ENCODE data around the gene DDX25.
A peak's percentile ranks its signal among the peaks of the same experiment; 100 is the strongest.

DDX25 gene

DNA sequence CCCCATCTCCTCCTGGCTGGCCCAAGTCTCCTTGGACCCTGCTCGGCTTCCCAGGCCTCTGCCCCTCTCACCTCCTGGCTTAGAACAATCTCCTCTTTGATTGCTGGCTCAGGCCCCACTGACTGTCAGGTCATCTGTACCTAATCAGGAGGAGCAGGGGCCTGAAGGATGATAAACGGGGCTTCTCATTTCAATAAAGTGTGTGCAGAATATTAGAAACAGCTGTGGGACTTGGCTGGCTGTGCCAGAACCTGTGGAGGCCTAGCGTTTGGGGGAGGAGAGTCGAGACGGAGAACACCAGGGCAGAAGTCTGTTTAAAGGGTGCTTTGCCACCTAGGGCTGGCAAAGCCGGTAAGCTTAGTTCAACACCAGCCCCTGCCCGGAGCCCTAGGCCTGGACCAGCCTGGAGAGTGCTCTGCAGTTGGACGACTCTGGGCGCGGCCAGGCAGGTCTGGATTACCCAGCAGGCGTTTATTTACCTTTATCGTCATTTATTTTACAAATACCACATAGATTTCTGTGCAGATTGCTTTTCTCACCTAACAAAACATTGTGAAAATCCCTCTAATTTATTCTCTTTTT is 31.4 kb downstream of the DDX25 start:
- no peak for DNase-seq (ENCODE audit: low spot score)

DNA sequence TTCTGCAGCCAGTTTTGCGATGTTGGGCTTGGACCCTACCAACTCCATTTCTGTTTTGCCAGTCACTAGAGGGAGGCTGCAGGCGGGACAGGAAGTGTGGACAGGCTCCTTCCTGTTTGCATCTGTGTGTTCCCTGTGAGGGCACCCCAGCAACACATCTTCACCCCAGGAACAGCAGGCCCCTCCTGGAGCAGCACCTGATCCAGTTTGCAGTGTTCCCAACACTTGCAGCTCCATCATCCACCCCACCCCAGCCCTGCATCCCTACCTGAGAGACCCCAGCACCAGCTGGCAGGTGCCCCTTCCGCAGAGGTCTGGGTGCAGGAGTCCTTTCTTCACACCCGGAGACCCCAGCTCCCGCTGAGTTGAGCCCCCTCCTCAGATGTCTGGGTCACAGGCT is 34.1 kb downstream of the DDX25 start:
- no peak for DNase-seq (ENCODE audit: low spot score)

DNA sequence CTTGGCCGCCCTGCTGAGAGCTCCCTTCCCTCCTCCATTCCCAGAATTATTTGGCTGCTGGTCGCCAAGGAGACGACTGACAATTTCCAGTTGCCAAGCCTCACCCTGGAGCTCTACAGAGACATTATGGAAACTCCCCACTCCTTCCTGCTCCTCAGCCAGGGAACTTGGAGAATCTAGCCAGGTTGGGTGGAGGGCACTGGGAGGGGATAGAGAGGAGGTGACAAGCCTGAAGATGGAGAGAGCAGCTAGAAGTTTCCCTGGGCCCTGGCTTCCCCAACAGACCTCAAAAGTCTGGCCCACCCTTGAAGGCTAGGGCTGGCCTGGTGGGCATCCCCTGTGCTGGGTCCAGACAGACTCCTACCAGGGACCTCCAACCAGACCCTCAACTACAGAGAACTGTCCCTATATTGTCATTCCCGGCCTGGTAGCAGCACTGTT is 34.8 kb downstream of the DDX25 start:
- no peak for DNase-seq (ENCODE audit: low spot score)

DNA sequence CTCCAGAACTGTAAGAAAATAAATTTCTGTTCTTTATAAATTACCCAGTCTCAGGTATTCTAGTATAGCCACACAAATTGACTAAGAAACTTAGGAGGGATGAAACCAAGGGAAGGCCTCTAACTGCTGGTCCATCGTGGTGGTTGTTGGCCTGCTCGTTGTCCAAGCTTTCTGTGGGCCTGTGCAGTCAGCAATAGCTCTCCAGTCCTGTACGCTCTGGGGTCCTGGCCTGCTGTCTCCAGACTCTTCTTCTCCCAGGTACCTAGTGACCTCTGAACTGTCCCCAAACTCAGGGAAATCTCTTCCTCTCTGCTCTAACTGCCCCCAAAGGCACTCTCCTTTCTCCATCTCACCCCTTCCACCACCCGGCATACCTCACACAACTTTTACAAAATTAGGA is 35.8 kb downstream of the DDX25 start:
- DNase-seq (ENCODE audit: low spot score) = no peak

DNA sequence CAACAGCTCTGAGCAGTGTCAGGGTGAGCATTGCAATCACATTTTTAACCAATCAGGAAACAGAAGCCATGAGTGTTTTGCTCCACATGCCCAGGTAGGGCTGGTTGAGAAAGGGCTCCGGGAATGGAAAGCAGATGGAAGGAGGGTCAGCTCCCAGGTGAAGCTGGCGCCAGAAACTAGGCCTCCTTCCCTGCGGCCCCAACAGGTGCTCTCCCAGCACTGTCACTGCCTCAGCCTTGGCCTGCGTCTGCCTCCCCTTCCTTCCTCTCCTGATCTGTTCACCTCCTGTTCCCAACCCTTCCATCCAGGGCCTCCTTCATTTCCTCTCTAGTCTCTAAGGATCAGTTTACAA is 36.9 kb downstream of the DDX25 start:
- no peak for DNase-seq (ENCODE audit: low spot score)

DNA sequence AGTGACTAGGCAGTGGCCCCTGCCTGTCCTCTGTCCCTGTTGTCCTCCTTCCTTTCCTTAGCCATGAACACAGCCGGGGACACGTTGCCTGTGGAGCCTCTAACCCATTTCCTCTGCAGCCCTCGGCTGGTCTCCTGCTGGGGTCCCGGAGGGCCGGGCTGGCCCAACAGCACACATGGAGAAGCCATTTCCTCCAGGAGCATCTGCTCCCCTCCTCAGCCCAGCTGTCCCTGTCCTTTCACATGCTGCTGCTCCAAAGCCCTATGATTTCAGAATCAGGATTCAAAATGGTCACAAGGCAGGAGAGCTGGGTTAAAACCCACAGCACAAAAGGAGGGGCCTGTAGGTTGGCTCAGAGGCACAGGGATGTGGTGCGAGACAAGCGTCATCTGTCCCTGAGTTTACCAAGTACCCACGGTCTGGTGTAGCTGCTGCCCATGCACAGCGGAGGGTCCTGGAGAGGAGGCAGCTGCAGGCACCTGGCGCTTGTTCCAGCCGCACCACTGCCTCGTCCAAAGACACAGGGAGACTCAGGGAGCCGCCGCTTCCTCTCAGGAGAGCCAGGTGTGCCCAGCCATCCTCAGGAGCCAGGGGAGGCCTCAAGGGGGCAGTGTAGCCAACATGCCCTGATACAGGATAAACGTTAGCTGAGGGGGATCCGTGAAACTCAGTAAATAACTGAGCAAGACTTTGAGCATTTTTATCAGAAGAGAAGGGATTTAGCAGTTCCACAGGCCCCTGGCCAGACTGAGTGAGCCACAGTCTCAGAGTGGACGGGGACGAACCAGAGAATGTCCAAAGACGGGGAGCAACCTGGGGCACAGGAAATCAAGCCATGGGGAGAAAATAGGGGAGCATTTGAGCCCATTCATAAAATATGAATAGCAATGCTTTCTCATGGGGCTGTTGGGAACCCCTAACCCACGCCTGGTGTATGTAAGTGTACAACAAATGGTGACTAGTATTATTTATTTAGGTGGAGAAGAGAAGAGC is 37.6 kb downstream of the DDX25 start:
- DNase-seq (ENCODE audit: low spot score) = peak; percentile 19

DNA sequence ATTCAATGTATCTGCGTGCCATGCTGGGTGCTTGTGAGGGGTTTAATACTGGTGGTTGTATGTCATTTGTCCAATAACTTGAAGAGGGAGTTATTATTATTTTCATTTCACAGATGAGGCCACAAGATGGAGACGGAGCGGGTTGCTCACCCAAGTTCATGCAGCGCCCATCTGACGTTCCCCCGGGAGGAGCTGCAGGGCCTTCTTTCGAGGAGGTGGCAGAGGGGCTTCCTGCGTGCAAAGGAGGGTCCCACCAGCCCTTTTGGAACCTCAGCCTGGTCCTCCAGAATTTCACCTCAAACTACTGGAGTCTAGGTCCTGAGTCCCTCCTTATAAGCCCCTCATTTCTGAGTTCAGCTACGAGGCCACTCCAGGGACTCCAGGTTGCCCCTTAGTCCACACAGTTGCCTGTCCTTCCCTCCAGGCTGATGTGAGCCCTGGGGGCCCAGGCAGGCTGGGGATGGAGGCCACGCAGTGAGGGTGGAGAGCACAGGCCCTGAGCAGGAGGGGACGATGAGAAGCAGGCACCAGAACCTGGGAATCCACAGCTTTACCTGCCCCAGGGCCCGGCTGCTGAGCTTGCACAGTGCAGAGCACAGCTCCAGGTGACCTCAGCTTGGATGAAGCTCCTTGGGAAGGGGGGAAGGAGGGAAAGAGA is 38.6 kb downstream of the DDX25 start:
- DNase-seq (ENCODE audit: low spot score) = no peak

DNA sequence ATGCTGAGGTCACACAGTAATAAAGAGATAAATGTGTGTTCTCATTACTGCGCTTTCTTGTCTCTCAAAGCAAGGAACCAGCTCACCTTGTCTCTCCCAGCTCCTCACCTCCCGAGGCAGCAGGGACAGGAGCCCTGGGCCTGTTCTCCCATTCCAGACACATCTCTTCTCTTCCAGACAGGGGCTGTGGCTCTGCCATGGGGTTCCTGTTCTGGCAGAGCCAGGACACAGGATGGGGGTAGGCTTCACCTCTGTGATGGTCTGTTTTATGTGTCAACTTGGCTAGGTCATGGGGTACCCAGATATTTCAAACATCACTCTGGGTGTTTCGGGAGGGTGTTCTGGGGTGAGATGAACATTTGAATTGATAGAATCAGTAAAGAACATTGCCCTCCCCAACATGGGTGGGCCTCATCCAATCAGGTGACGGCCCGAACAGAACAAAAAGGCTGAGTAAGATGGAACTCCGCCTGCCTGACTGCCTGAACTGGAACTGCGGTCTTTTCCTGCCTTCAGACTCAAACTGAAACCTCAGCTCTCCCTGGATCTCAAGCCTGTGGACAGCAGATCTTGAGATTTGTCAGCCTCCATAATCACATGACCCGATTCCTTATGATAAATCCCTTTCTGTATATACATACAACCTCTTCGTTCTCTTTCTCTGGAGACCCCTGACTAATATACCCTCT is 39.5 kb downstream of the DDX25 start:
- no peak for DNase-seq (ENCODE audit: low spot score)

DNA sequence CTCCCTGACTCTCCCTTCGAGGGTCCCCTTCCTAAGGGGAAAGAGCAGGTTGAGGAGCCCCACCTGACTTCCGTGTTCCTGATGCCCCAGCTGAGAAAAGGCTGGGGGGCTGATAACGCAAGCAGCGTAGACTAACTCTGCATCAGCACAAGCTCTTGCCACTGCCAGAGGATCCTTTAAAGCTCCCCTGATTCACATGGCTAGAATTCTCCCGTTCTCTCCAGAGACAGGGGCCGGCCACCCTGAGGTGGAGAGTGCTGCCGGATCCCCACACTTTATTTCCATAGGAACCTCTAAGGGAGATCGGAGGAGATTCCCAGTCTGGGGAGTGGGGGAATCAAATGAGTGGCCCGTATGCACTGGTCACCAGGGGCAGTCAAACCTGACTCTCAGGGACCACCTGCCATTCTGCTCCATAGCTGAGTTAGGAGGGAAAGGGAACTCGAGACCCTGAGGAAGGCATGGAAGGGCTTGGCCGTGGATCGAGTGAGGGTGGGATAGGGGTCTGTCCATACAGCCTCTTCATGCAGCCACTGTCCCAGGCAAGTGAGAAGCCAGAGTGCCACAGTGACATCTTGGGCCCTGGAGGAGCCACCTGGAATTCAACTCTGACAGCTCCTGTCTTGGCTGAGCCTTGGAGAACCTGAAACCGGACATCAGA is 40.2 kb downstream of the DDX25 start:
- no peak for DNase-seq (ENCODE audit: low spot score)

DNA sequence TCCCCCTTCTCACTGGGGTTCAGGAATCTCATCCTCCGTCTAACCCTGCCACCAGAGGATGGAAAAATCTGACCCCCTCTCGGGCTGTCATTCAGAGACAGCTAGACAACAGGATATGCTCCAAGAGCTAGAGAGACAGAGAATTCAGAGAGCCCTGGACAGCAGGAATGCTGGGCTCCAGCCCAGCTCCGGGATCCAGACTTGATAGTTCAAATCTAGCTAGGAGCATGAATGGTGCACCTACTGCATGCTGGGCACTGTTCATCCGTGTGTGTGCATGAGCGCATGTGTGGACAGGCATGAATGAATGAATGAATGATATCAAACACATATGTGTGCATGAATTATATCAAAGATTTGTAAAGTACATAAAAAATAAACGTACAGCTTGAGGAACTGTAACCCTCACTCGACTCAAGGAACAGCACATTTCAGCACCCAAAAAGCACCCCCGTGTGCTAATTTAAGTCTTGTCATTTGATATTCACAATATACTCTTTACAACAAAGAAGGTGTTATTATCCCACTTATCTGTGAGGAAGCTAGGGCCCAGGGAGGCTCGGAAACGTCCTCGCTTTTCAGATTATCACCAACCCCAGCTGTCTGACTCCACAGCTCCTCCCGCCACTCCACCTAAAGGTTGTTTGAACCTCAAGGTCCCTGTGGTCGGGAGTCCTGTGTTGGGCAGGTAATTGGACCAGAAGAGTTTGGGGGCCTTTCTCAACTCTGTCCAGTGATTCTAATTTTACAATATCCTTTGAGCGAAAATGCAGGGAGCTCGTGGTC is 40.9 kb downstream of the DDX25 start:
- no peak for DNase-seq (ENCODE audit: low spot score)

DNA sequence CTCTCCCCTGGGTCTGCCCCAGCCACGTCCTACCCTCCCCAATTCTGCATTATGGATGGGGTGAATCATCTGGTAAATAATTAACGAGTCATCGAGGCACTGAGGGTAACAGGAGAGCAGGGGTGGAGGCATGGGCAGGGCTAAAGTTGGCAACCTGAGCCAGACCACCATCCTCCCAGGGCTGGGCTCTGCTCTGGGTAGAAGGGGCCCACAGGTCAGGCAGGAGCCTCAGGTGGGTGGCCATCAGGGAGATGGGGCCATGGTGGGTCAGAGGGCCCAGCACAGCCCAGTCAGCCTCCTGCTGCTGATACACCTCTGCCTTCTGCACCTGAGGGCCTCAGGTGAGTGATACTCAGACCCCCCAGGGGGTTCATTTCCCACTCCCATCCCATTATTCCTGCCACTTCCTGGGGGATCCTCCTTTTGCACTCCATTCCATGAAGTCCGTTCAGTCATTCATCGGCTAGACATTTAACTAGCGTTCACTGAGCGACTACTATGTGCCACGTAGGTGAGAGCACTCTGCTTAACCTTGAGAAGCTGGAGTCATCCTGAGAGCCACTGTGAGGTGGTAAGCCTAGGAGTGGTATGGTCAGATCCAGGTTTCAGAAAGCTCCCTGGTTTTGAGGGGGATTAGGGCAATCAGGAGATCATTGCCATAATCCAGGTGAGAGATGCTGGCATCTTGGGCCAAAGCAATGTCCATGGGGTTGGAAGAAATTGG is 41.7 kb downstream of the DDX25 start, which contains the start of gene VSIG10L2:
Gene VSIG10L2, plus strand, starts transcription at position 248 of the 724 bp plus-strand sequence. Its CDS starts 12 bp downstream, at position 260.
- DNase-seq (ENCODE audit: low spot score) = no peak

DNA sequence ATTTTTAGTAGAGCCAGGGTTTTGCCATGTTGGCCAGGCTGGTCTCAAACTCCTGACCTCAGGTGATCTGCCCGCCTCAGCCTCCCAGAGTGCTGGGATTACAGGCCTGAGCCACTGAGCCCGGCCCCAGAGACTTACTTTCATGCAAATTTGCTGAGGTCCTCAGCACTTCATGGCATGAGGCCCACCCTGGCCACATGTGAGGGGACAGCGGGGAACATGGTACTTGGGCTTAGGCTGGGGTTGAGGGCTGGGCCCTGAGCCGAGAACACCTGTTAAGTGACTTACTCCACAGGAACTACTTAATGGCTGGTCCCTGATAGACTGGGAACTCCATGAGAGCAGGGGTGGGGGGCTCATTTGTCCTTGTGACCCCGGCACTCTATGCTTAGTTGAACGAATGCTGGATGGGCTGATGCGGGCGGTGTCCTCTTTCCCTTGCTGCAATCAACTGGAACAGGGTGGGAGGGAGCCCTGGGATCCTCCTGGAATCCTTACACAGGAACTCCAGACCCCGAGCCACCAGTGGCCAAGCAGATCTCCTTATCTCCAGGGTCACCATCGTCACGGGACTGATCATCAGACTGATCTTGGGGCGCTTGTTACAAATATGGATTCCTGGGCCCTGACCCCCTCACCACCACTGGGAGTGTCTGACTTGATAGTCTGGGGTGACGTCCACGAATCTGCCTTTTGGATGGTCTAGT is 42.6 kb downstream of the DDX25 start:
- DNase-seq (ENCODE audit: low spot score) = no peak

DNA sequence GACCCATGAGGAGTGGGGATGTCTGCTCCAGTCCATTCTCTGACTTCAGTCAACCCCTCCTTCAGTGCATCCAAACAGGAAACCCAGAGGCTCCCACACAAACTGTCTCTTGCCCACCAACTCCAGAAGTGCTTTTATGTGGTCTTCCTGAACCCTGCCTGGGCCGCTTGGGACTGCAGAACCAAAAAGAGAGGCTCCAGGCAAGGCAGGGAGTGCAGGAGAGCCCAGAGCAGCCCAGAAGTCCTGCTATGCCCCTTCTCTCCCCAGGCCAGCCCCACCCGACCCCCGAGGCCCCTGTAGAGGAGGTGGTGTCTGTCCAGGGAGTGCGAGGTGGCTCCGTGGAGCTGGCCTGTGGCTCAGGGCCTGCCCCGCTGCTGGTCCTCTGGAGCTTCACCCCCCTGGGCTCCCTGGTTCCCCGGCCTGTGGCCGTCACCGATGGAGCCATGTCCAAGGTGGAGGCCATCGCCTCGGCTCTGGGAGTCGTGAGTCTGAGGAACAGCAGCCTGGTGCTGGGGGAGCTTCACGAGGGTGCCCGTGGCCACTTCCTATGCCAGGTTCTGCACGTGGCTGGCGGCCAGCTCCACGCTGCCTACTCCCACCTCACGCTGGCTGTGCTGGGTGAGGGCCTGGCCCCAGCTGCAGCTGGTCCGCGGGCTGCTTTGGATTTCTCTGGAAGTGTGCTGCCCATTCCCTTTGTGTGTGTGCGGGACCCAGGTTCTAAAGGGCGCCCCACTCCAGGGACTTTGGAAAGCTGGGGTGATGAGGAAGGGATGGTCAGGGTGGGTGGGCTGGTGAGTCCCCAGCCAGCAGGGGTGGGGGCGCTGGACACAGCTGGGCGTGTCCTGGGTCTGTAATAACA is 43.3 kb downstream of the DDX25 start:
- DNase-seq (ENCODE audit: low spot score) = no peak

DNA sequence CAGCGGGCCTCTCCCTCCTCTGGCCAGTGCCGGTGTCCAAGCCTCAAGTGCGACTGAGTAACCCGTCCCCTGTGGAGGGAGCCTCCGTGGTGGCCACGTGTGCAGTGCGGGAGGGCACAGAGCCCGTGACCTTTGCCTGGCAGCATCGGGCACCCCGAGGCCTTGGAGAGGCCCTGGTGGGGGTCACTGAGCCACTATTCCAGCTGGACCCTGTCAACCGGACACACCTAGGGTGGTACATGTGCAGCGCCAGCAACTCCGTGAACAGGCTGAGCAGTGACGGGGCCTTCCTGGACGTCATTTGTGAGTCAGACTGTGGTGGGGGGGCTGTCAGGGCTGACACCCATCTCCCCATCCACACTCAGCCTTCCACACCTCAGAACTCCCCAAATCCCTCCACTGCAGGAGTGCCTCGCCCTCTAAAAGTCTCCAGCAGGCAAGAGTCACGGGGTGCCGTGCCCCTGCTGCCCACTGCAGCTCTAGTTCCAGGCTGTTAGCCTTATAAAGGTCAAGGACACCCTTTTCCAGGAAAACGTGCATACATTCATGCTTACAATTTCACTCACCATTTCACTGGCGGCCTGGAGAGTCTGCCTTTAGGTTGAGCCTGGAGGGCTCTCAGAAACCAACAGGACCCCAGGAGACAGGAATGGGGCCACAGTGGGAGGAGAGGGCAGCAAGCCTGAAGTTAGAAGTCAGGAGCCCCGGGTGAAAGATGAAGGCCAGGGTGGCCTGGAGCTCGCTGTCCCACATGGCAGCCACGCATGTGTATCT is 44.2 kb downstream of the DDX25 start:
- no peak for DNase-seq (ENCODE audit: low spot score)

DNA sequence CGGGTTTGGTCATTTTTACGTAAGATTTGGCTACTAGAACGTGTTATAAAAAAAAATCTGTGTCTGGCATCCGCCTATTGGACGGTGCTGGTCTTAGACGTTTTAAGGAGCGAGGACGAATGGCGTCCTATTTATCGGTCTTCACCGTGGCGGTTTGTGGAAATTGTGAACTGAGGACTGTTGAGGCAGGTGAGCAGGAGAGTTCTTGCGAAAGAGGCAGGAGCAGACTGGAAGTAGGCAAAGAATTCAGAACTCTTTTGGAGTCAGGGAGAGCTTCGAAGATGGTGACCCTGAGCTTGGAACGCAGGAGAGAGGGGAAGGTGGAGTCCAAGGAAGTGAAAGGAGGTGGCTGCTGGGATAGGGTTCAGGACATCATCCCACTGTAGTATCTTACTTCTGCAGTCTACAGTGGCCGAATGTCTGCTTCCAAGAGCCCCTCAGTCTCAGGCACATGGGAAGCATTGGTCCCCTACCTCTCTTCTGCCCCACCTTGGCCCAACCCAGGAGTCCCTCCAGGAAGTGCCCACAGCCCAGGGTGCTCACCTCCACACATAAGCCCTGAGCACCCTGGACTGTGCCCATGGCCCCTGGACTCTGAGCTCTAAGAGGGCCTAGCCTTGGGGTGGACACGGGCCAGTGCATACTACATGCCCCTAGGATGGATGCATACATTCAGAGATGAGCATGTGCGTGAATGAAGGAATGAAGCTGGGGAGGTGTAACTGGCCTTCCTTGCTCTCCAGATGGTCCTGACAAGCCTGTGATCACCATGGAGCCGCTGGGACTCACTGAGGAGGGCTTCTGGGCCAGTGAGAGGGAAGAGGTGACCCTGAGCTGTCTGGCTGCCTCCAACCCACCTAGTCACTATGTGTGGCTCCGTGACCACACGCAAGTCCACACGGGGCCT is 45.2 kb downstream of the DDX25 start:
- no peak for DNase-seq (ENCODE audit: low spot score)

DNA sequence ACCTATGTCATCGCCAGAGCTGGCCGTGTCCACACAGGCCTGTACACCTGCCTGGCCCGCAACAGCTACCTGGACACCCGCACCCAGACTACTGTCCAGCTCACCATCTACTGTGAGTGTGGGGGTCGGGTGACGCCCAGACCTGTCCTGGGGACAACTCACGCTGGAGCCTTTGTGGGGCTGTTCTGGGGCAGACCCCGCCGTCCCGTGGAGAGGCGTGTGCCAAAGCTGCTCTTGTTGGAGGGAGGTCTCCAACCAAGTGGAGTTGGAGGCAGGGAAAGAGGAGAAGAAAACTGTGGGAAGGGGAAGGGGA is 45.8 kb downstream of the DDX25 start:
- DNase-seq (ENCODE audit: low spot score) = no peak

Data from kidney capillary endothelial cell (primary cell).